SK-N-DZ (cell line): ENCODE measurements around the gene ZSCAN5B.

Experiments used
- DNase-seq: peaks from one replicate; pipeline ENCODE4 v3.0.0-alpha.2; 2015; ENCODE audit warnings: low spot score

ZSCAN5B gene

GRCh38 chr19:56146904-56147303, 50.7 kb downstream of the ZSCAN5B start:
- DNase-seq = no peak

GRCh38 chr19:56145698-56146097, 51.9 kb downstream of the ZSCAN5B start:
- DNase-seq = no peak

- DNase-seq = no peak
Measured at GRCh38 chr19:56144831-56145230, 52.8 kb downstream of the ZSCAN5B start.

GRCh38 chr19:56144376-56144775, 53.2 kb downstream of the ZSCAN5B start:
- DNase-seq = no peak

GRCh38 chr19:56142897-56143434, 54.6 kb downstream of the ZSCAN5B start:
- no peak for DNase-seq

GRCh38 chr19:56142087-56142787, 55.3 kb downstream of the ZSCAN5B start:
- DNase-seq = no peak

GRCh38 chr19:56141417-56141993, 56.1 kb downstream of the ZSCAN5B start:
- no peak for DNase-seq

GRCh38 chr19:56140583-56141416, 56.8 kb downstream of the ZSCAN5B start, which contains the start of gene ZNF444:
TSS of gene ZNF444 (plus strand) at chr19:56141287. CDS start at chr19:56146912, 5,625 bp downstream.
- peak; percentile 96 for DNase-seq

GRCh38 chr19:56139847-56140582, 57.6 kb downstream of the ZSCAN5B start:
- no peak for DNase-seq
